CD14-positive monocyte (primary cell): ENCODE measurements around the gene DNAH14. TPM values are rescaled to one million over a fixed set of nuclear protein-coding genes. Genes with fewer than 3 reads are reported as not detected.
"Not testable (repeated sequence)": the region's sequence is repeated elsewhere in the genome, so short reads cannot be mapped to it uniquely, and the experiment has no call there.

ENCODE experiments used
- DNase-seq, 3 donors: peaks; one replicate each; pipeline ENCODE4 v3.0.0-alpha.2; 2011 to 2022
- H2AFZ ChIP-seq: 2 replicates; pipeline ENCODE4 v1.6.0; 2012; ENCODE audit warnings: mild to moderate bottlenecking, low read depth, low read length, inconsistent platforms; ENCODE audit not compliant: insufficient read depth, poor library complexity, severe bottlenecking
- H3K27ac ChIP-seq, 2 donors: 1 replicate in 1 of 2; 2 replicates in 1 of 2; pipeline ENCODE4 v1.5.1; 2012 to 2013; ENCODE audit warnings: low read length in 2 of 2, control low read depth in 1 of 2, inconsistent platforms in 1 of 2, low read depth in 1 of 2, mild to moderate bottlenecking in 1 of 2
- H3K27me3 ChIP-seq, 2 donors: one replicate each; pipeline versions ENCODE4 v1.6.0 to v1.6.1; 2011 to 2013; ENCODE audit warnings: low read length in 2 of 2; ENCODE audit not compliant: control insufficient read depth in 2 of 2, insufficient read depth in 2 of 2
- H3K36me3 ChIP-seq, 2 donors: replicated peaks in 1 of 2; 1 replicate in 1 of 2; 2 replicates in 1 of 2; pipeline versions ENCODE4 v1.5.1 to v1.6.1; 2012 to 2013; ENCODE audit warnings: low read length in 2 of 2, control low read depth in 1 of 2, inconsistent platforms in 1 of 2, mild to moderate bottlenecking in 1 of 2; ENCODE audit not compliant: insufficient read depth in 2 of 2, control insufficient read depth in 1 of 2
- H3K4me1 ChIP-seq, 2 donors: 1 replicate in 1 of 2; 2 replicates in 1 of 2; pipeline versions ENCODE4 v1.5.1 to v1.6.1; 2012 to 2013; ENCODE audit warnings: low read length in 2 of 2, control low read depth in 1 of 2, inconsistent platforms in 1 of 2, mild to moderate bottlenecking in 1 of 2, moderate library complexity in 1 of 2; ENCODE audit not compliant: insufficient read depth in 2 of 2, control insufficient read depth in 1 of 2
- H3K4me2 ChIP-seq: replicated peaks from 2 replicates; pipeline ENCODE3; 2012; ENCODE audit warnings: low read length, moderate library complexity, mild to moderate bottlenecking; ENCODE audit not compliant: poor library complexity, severe bottlenecking; ENCODE audit errors: extremely low read depth
- H3K4me3 ChIP-seq, 3 experiments: fragments of 200-600 bp in 1 of 3; sonication (generic) in 1 of 3; replicated peaks in 1 of 3; 1 replicate in 2 of 3; 2 replicates in 1 of 3; pipeline ENCODE4 v1.5.1; 2011 to 2013; ENCODE audit warnings: low read length in 3 of 3, mild to moderate bottlenecking in 3 of 3, control low read depth in 2 of 3, low read depth in 2 of 3, inconsistent platforms in 1 of 3, moderate library complexity in 1 of 3
- H3K79me2 ChIP-seq: 2 replicates; pipeline ENCODE4 v1.6.0; 2012; ENCODE audit warnings: mild to moderate bottlenecking, control low read depth, inconsistent platforms, low read length, moderate library complexity; ENCODE audit not compliant: insufficient read depth
- H3K9ac ChIP-seq: 2 replicates; pipeline ENCODE4 v1.6.0; 2017; ENCODE audit warnings: low read length, mild to moderate bottlenecking; ENCODE audit not compliant: insufficient read depth, poor library complexity, severe bottlenecking
- H3K9me3 ChIP-seq, 2 donors: replicated peaks in 1 of 2; 1 replicate in 1 of 2; 2 replicates in 1 of 2; pipeline versions ENCODE4 v1.5.1 to v1.6.1; 2012 to 2013; ENCODE audit warnings: low read length in 2 of 2, control low read depth in 1 of 2; ENCODE audit not compliant: control insufficient read depth in 1 of 2, insufficient read depth in 1 of 2
- H4K20me1 ChIP-seq: 2 replicates; pipeline ENCODE4 v1.6.0; 2012; ENCODE audit warnings: mild to moderate bottlenecking, low read length, control low read depth, moderate library complexity; ENCODE audit not compliant: insufficient read depth
- H3K27ac Mint-ChIP-seq, 7 donors: one replicate each; pipeline ENCODE4 v1.8.0; 2020; ENCODE audit warnings: mild to moderate bottlenecking in 7 of 7, mixed read lengths in 7 of 7, moderate library complexity in 6 of 7, inconsistent platforms in 2 of 7
- H3K27me3 Mint-ChIP-seq, 3 donors: one replicate each; pipeline ENCODE4 v1.8.0; 2021 to 2022; ENCODE audit warnings: low read depth in 3 of 3, mild to moderate bottlenecking in 3 of 3, mixed read lengths in 3 of 3, moderate library complexity in 3 of 3, inconsistent platforms in 1 of 3
- H3K36me3 Mint-ChIP-seq, 2 donors: one replicate each; pipeline ENCODE4 v1.8.0; 2020; ENCODE audit warnings: mixed read lengths in 2 of 2, inconsistent platforms in 1 of 2, mild to moderate bottlenecking in 1 of 2
- H3K4me1 Mint-ChIP-seq: one replicate; pipeline ENCODE4 v1.8.0; 2020; ENCODE audit warnings: mild to moderate bottlenecking, mixed read lengths
- H3K4me3 Mint-ChIP-seq, 2 donors: one replicate each; pipeline ENCODE4 v1.8.0; 2020; ENCODE audit warnings: mild to moderate bottlenecking in 2 of 2, mixed read lengths in 2 of 2, moderate library complexity in 1 of 2
- H3K9me3 Mint-ChIP-seq, 7 donors: one replicate each; pipeline ENCODE4 v1.8.0; 2020 to 2022; ENCODE audit warnings: mixed read lengths in 7 of 7, mild to moderate bottlenecking in 6 of 7, moderate library complexity in 6 of 7, inconsistent platforms in 2 of 7
- CTCF ChIP-seq: fragments of 200-600 bp; IDR thresholded peaks from one replicate; pipeline ENCODE4 v1.8.0; 2022; ENCODE audit warnings: antibody characterized with exemption, mild to moderate bottlenecking
- WGBS: methylation state at CpG from one replicate; pipeline ENCODE4 v1.1.5; 2013; ENCODE audit warnings: missing lambda C conversion rate; ENCODE audit not compliant: insufficient coverage; 5-methylcytosine and 5-hydroxymethylcytosine counted together
- intact Hi-C, 2 donors: fragments of 100-400 bp; cut with micrococcal nuclease; formaldehyde crosslinking; loops; one replicate each; pipeline versions ENCODE4 v1.15.0 to v1.15.1; 2023
- polyA plus RNA-seq, 3 donors: library from polyadenylated mRNA; depleted of rRNA in 1 of 3; unstranded in 2 of 3; stranded (reverse) in 1 of 3; fragments of 300-500 nt in 2 of 3; fragments of >200 nt in 1 of 3; fragmentation: Illumina TruSeq in 2 of 3; gene quantifications; 1 replicate in 2 of 3; 2 replicates in 1 of 3; pipeline ENCODE4 v1.2.3, GENCODE V29; 2012 to 2021

The DNAH14 gene
- polyA plus RNA-seq, 3 donors: 0.83 TPM; not detected in 2

GRCh38 chr1:225008050-225008449, 78.6 kb downstream of the DNAH14 start:
- H3K27ac Mint-ChIP-seq, H2AFZ ChIP-seq, H3K36me3 Mint-ChIP-seq, H3K79me2 ChIP-seq, H3K27me3 Mint-ChIP-seq, H3K9me3 ChIP-seq, H3K4me1 Mint-ChIP-seq, H3K4me1 ChIP-seq, H3K9ac ChIP-seq, H3K27ac ChIP-seq, H3K4me2 ChIP-seq, DNase-seq, H3K36me3 ChIP-seq, H3K4me3 Mint-ChIP-seq, H3K27me3 ChIP-seq, H4K20me1 ChIP-seq, H3K4me3 ChIP-seq, intact Hi-C loops: not testable (repeated sequence)
- WGBS: no CpG with 5 or more reads among the region's 5 CpGs
- H3K9me3 Mint-ChIP-seq: peaks cover 3 to 26% (median 19%) of the 10 kb centered on the region in 7 donors

GRCh38 chr1:225021037-225021436, 91.6 kb downstream of the DNAH14 start:
- Histone ChIP-seq H4K20me1 (no peaks in the 10 kb centered on the region), H3K4me2 (no peak overlapping the region), H3K27me3 (no peaks in the 10 kb centered on the region), H3K36me3 (no peaks in the 10 kb centered on the region), H2AFZ (no peak overlapping the region), H3K9me3 (peaks cover 9 to 15% of the 10 kb centered on the region in 2 donors), H3K27ac (no peak overlapping the region), H3K4me3 (no peak overlapping the region), H3K79me2 (no peaks in the 10 kb centered on the region), H3K4me1 (no peaks in the 10 kb centered on the region), H3K9ac (no peak overlapping the region)
- Mint-ChIP-seq H3K27me3 (no peaks in the 10 kb centered on the region), H3K4me1 (no peaks in the 10 kb centered on the region), H3K9me3 (peaks cover 9 to 28% (median 14%) of the 10 kb centered on the region in 7 donors), H3K36me3 (no peaks in the 10 kb centered on the region), H3K27ac (no peak overlapping the region), H3K4me3 (no peak overlapping the region)
- intact Hi-C loops: no loop called here
- no peak for DNase-seq
- TF ChIP-seq CTCF: no peak
